Mesendoderm (in vitro differentiated cells): ENCODE results near the gene C3orf22.
A peak's percentile ranks its signal among the peaks of the same experiment; 100 is the strongest.

Experiments
- DNase-seq: peaks from one replicate; pipeline ENCODE4 v3.0.0; 2013
- H2AK5ac ChIP-seq: 2 replicates; pipeline ENCODE4 v1.6.1; 2013; ENCODE audit warnings: low read length, inconsistent platforms
- H2BK120ac ChIP-seq: 2 replicates; pipeline ENCODE4 v1.6.1; 2013; ENCODE audit warnings: low read depth, mild to moderate bottlenecking, low read length, moderate library complexity, mixed read lengths
- H2BK15ac ChIP-seq: replicated peaks from 2 replicates; pipeline ENCODE4 v1.6.1; 2013; ENCODE audit warnings: low read depth, mild to moderate bottlenecking, moderate library complexity
- H2BK5ac ChIP-seq: 2 replicates; pipeline ENCODE4 v1.6.1; 2013; ENCODE audit warnings: low read length, inconsistent platforms
- H3K18ac ChIP-seq: 2 replicates; pipeline ENCODE4 v1.6.1; 2013; ENCODE audit warnings: mild to moderate bottlenecking, low read length, mixed read lengths
- H3K23ac ChIP-seq: one replicate; pipeline ENCODE4 v1.6.1; 2013; ENCODE audit warnings: low read length
- H3K27ac ChIP-seq: 2 replicates; pipeline ENCODE4 v1.5.1; 2013; ENCODE audit warnings: low read depth, mild to moderate bottlenecking, inconsistent platforms, low read length, moderate library complexity
- H3K27me3 ChIP-seq: 2 replicates; pipeline ENCODE4 v1.6.1; 2013; ENCODE audit warnings: low read length, control low read depth, mild to moderate bottlenecking, inconsistent platforms; ENCODE audit not compliant: insufficient read depth, poor library complexity
- H3K36me3 ChIP-seq: 2 replicates; pipeline ENCODE4 v1.6.1; 2013; ENCODE audit warnings: low read length, inconsistent platforms; ENCODE audit not compliant: control insufficient read depth, insufficient read depth
- H3K4ac ChIP-seq: one replicate; pipeline ENCODE4 v1.6.1; 2013; ENCODE audit warnings: low read depth, mild to moderate bottlenecking, low read length, moderate library complexity
- H3K4me1 ChIP-seq: 2 replicates; pipeline ENCODE4 v1.6.1; 2013; ENCODE audit warnings: low read depth, low read length, inconsistent platforms; ENCODE audit not compliant: control insufficient read depth
- H3K4me2 ChIP-seq: 2 replicates; pipeline ENCODE4 v1.6.1; 2013; ENCODE audit warnings: low read length
- H3K4me3 ChIP-seq: 2 replicates; pipeline ENCODE4 v1.5.1; 2013; ENCODE audit warnings: mild to moderate bottlenecking, low read length
- H3K56ac ChIP-seq: one replicate; pipeline ENCODE4 v1.6.1; 2013; ENCODE audit warnings: low read length
- H3K79me1 ChIP-seq: 2 replicates; pipeline ENCODE4 v1.6.1; 2013; ENCODE audit warnings: low read length, inconsistent platforms
- H3K79me2 ChIP-seq: 2 replicates; pipeline ENCODE4 v1.6.1; 2013; ENCODE audit warnings: mild to moderate bottlenecking, low read length; ENCODE audit not compliant: control insufficient read depth, insufficient read depth
- H3K9ac ChIP-seq: 2 replicates; pipeline ENCODE4 v1.6.1; 2013; ENCODE audit warnings: low read length, inconsistent platforms
- H4K5ac ChIP-seq: one replicate; pipeline ENCODE4 v1.6.1; 2013; ENCODE audit warnings: low read length
- H4K8ac ChIP-seq: one replicate; pipeline ENCODE4 v1.6.1; 2013; ENCODE audit warnings: low read depth, mild to moderate bottlenecking, control low read depth, low read length, moderate library complexity
- WGBS: extraction: QIAGEN DNeasy Blood & Tissue Kit; methylation state at CpG from one replicate; pipeline ENCODE4 v1.1.7; 2013; ENCODE audit warnings: low lambda C conversion rate, missing lambda C conversion rate; ENCODE audit not compliant: insufficient coverage; ENCODE audit errors: extremely low coverage; 5-methylcytosine and 5-hydroxymethylcytosine counted together

C3orf22 gene

GRCh38 chr3:126529585-126530170 lies 29.1 kb downstream of the C3orf22 start:
- DNase-seq = no peak
- Histone ChIP-seq H3K4me1 (no peaks in the 10 kb centered on the region), H3K18ac (no peak overlapping the region), H3K4ac (no peak overlapping the region), H3K27ac (no peak overlapping the region), H4K5ac (no peak overlapping the region), H2AK5ac (no peak overlapping the region), H3K79me2 (no peaks in the 10 kb centered on the region), H3K9ac (no peak overlapping the region), H3K36me3 (no peaks in the 10 kb centered on the region), H3K79me1 (no peaks in the 10 kb centered on the region), H2BK5ac (no peak overlapping the region), H2BK15ac (no peak overlapping the region), H3K56ac (no peak overlapping the region), H4K8ac (no peak overlapping the region), H3K4me3 (no peak overlapping the region), H3K4me2 (no peak overlapping the region), H3K23ac (no peak overlapping the region), H2BK120ac (no peak overlapping the region), H3K27me3 (no peaks in the 10 kb centered on the region)
- WGBS = no CpG with 5 or more reads among the region's 7 CpGs

- H4K5ac ChIP-seq = no peak overlapping the region
- no peaks in the 10 kb centered on the region for H3K79me1 ChIP-seq
- no peak overlapping the region for H3K18ac ChIP-seq
- H3K9ac ChIP-seq = no peak overlapping the region
- no peak overlapping the region for H4K8ac ChIP-seq
- no peak overlapping the region for H3K4ac ChIP-seq
- no peak overlapping the region for H2AK5ac ChIP-seq
- no peak overlapping the region for H2BK5ac ChIP-seq
- H3K79me2 ChIP-seq = no peaks in the 10 kb centered on the region
- no peak overlapping the region for H3K4me3 ChIP-seq
- H3K36me3 ChIP-seq = no peaks in the 10 kb centered on the region
- no peaks in the 10 kb centered on the region for H3K27me3 ChIP-seq
- no peak overlapping the region for H3K4me2 ChIP-seq
- WGBS = no CpG with 5 or more reads among the region's 14 CpGs
- DNase-seq = no peak
- H3K27ac ChIP-seq = no peak overlapping the region
- H3K4me1 ChIP-seq = no peaks in the 10 kb centered on the region
- H2BK15ac ChIP-seq = no peak overlapping the region
- H2BK120ac ChIP-seq = no peak overlapping the region
- no peak overlapping the region for H3K23ac ChIP-seq
- no peak overlapping the region for H3K56ac ChIP-seq
Measured at GRCh38 chr3:126528800-126529541, 29.8 kb downstream of the C3orf22 start.

- H3K4me2 ChIP-seq = no peak overlapping the region
Measured at GRCh38 chr3:126528419-126528799, 30.3 kb downstream of the C3orf22 start.

GRCh38 chr3:126527455-126528211 lies 31.1 kb downstream of the C3orf22 start:
- Histone ChIP-seq H3K4me2 (no peak overlapping the region), H3K4me1 (peaks cover 2% of the 10 kb centered on the region), H4K5ac (no peak overlapping the region), H2BK120ac (no peak overlapping the region), H3K23ac (no peak overlapping the region), H3K56ac (no peak overlapping the region), H3K27me3 (no peaks in the 10 kb centered on the region), H3K79me1 (no peaks in the 10 kb centered on the region), H3K27ac (no peak overlapping the region), H2BK15ac (no peak overlapping the region), H4K8ac (no peak overlapping the region), H3K36me3 (no peaks in the 10 kb centered on the region), H3K18ac (no peak overlapping the region), H3K4me3 (no peak overlapping the region), H3K4ac (no peak overlapping the region), H2BK5ac (no peak overlapping the region), H3K9ac (no peak overlapping the region), H2AK5ac (no peak overlapping the region), H3K79me2 (no peaks in the 10 kb centered on the region)
- peak; percentile 37 for DNase-seq
- WGBS = no CpG with 5 or more reads among the region's 6 CpGs

More at GRCh38 chr3:126528419-126528799, 30.3 kb downstream of the C3orf22 start:
- Histone ChIP-seq H2BK15ac (no peak overlapping the region), H3K9ac (no peak overlapping the region), H3K4me1 (peaks cover 2% of the 10 kb centered on the region), H3K27me3 (no peaks in the 10 kb centered on the region), H3K36me3 (no peaks in the 10 kb centered on the region), H3K4me3 (no peak overlapping the region), H3K23ac (no peak overlapping the region), H4K5ac (no peak overlapping the region), H4K8ac (no peak overlapping the region), H2BK120ac (no peak overlapping the region), H3K18ac (no peak overlapping the region), H3K79me2 (no peaks in the 10 kb centered on the region), H2BK5ac (no peak overlapping the region), H2AK5ac (no peak overlapping the region), H3K79me1 (no peaks in the 10 kb centered on the region), H3K27ac (no peak overlapping the region), H3K56ac (no peak overlapping the region), H3K4ac (no peak overlapping the region)
- no peak for DNase-seq
- no CpG with 5 or more reads among the region's 5 CpGs for WGBS

GRCh38 chr3:126527006-126527405 lies 31.7 kb downstream of the C3orf22 start:
- no peak overlapping the region for H3K9ac ChIP-seq
- H3K27me3 ChIP-seq = no peaks in the 10 kb centered on the region
- H3K56ac ChIP-seq = no peak overlapping the region
- H2BK120ac ChIP-seq = no peak overlapping the region
- DNase-seq = no peak
- H3K18ac ChIP-seq = no peak overlapping the region
- no peaks in the 10 kb centered on the region for H3K79me2 ChIP-seq
- no peak overlapping the region for H3K4ac ChIP-seq
- H4K5ac ChIP-seq = no peak overlapping the region
- no peaks in the 10 kb centered on the region for H3K36me3 ChIP-seq
- no peak overlapping the region for H2AK5ac ChIP-seq
- H4K8ac ChIP-seq = no peak overlapping the region
- no peak overlapping the region for H3K27ac ChIP-seq
- H2BK15ac ChIP-seq = no peak overlapping the region
- no peak overlapping the region for H3K23ac ChIP-seq
- peaks cover 2% of the 10 kb centered on the region for H3K4me1 ChIP-seq
- WGBS = no CpG with 5 or more reads among the region's 7 CpGs
- no peak overlapping the region for H2BK5ac ChIP-seq
- no peak overlapping the region for H3K4me2 ChIP-seq
- H3K4me3 ChIP-seq = no peak overlapping the region
- H3K79me1 ChIP-seq = no peaks in the 10 kb centered on the region
